MM.1S (cell line): ENCODE measurements around the gene RNF123.

Experiments
- DNase-seq: peaks from one replicate; pipeline ENCODE4 v3.0.0-alpha.2; 2015
- H2AFZ ChIP-seq: fragments of 300-600 bp; sonication (generic); 2 replicates; pipeline ENCODE4 v1.6.0; 2016; ENCODE audit warnings: antibody characterized with exemption, low read length
- H3F3A ChIP-seq: fragments of 300-600 bp; sonication (generic); 2 replicates; pipeline ENCODE4 v1.6.1; 2016; ENCODE audit warnings: mild to moderate bottlenecking, antibody characterized with exemption, low read length, moderate library complexity, mixed read lengths; ENCODE audit not compliant: insufficient read depth
- H3K27ac ChIP-seq: fragments of 300-600 bp; sonication (generic); 2 replicates; pipeline ENCODE4 v1.5.1; 2016; ENCODE audit warnings: mild to moderate bottlenecking, low read length
- H3K27me3 ChIP-seq: fragments of 300-600 bp; sonication (generic); replicated peaks from 2 replicates; pipeline ENCODE4 v1.6.0; 2016; ENCODE audit warnings: low read length; ENCODE audit not compliant: insufficient read depth
- H3K36me3 ChIP-seq: fragments of 300-600 bp; sonication (generic); replicated peaks from 2 replicates; pipeline ENCODE4 v1.6.1; 2016; ENCODE audit warnings: mild to moderate bottlenecking, low read length, mixed read lengths; ENCODE audit not compliant: insufficient read depth
- H3K4me1 ChIP-seq: fragments of 300-600 bp; sonication (generic); 2 replicates; pipeline ENCODE4 v1.6.1; 2016; ENCODE audit warnings: low read length, mixed read lengths
- H3K4me2 ChIP-seq: fragments of 300-600 bp; sonication (generic); 2 replicates; pipeline ENCODE4 v1.6.0; 2016; ENCODE audit warnings: low read depth, low read length
- H3K4me3 ChIP-seq: fragments of 300-600 bp; sonication (generic); 2 replicates; pipeline ENCODE4 v1.5.1; 2016; ENCODE audit warnings: low read length, mixed read lengths
- H3K79me2 ChIP-seq: fragments of 300-600 bp; sonication (generic); 2 replicates; pipeline ENCODE4 v1.6.1; 2016; ENCODE audit warnings: mixed run types, low read length, mixed read lengths
- H3K9ac ChIP-seq: fragments of 300-600 bp; sonication (generic); 2 replicates; pipeline ENCODE4 v1.6.1; 2016; ENCODE audit warnings: low read length, mixed read lengths
- H3K9me2 ChIP-seq: fragments of 300-600 bp; sonication (generic); replicated peaks from 2 replicates; pipeline ENCODE4 v1.6.1; 2016; ENCODE audit warnings: mild to moderate bottlenecking, low read length, mixed read lengths; ENCODE audit not compliant: insufficient read depth
- H3K9me3 ChIP-seq: fragments of 300-600 bp; sonication (generic); replicated peaks from 2 replicates; pipeline ENCODE4 v1.6.1; 2016; ENCODE audit warnings: mild to moderate bottlenecking, low read length, mixed read lengths; ENCODE audit not compliant: insufficient read depth
- H4K20me1 ChIP-seq: fragments of 300-600 bp; sonication (generic); 2 replicates; pipeline ENCODE4 v1.6.1; 2016; ENCODE audit warnings: mild to moderate bottlenecking, low read length, moderate library complexity, mixed read lengths; ENCODE audit not compliant: insufficient read depth
- EZH2 ChIP-seq: fragments of 300-600 bp; sonication (generic); optimal IDR thresholded peaks from 2 replicates; pipeline ENCODE3; 2017; ENCODE audit warnings: low read depth, mild to moderate bottlenecking, antibody characterized with exemption, low read length, mixed read lengths
- EZH2phosphoT487 ChIP-seq: fragments of 300-600 bp; sonication (generic); IDR thresholded peaks from 2 replicates; pipeline ENCODE4 v1.6.1; 2018; ENCODE audit warnings: antibody characterized with exemption, low read length
- TF ChIP-seq, protein P1 (sequence below): fragments of 300-600 bp; sonication (generic); IDR thresholded peaks from 2 replicates; pipeline ENCODE4 v1.5.1; 2016; ENCODE audit warnings: antibody characterized with exemption, low read length, mixed read lengths

The RNF123 gene

DNA sequence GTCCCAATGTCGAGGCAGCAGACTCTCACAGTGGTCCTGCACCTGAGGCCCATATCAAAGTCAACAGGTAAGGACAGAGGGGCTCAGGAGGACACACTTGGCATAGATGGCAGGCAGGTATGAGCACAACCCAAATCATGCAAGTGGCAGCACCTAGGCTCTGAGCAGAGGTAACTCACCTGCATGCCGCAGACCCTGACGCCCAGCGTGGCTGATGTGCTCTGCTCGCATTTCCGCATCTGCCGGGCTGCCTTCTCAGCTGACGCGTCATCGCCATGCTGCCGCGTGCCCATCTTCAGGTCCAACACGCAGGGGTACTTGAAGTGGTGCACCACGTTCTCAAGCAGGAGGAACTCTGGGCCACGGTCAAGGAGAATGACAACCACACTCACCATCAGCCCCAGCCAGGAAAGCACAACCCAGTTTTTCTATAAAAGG, 38.6 kb downstream of the RNF123 start:
- no peaks in the 10 kb centered on the region for H3K9me3 ChIP-seq
- no peaks in the 10 kb centered on the region for H4K20me1 ChIP-seq
- peaks cover 10% of the 10 kb centered on the region for H3K79me2 ChIP-seq
- TF ChIP-seq, protein P1, sequence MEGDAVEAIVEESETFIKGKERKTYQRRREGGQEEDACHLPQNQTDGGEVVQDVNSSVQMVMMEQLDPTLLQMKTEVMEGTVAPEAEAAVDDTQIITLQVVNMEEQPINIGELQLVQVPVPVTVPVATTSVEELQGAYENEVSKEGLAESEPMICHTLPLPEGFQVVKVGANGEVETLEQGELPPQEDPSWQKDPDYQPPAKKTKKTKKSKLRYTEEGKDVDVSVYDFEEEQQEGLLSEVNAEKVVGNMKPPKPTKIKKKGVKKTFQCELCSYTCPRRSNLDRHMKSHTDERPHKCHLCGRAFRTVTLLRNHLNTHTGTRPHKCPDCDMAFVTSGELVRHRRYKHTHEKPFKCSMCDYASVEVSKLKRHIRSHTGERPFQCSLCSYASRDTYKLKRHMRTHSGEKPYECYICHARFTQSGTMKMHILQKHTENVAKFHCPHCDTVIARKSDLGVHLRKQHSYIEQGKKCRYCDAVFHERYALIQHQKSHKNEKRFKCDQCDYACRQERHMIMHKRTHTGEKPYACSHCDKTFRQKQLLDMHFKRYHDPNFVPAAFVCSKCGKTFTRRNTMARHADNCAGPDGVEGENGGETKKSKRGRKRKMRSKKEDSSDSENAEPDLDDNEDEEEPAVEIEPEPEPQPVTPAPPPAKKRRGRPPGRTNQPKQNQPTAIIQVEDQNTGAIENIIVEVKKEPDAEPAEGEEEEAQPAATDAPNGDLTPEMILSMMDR: no peak
- TF ChIP-seq EZH2phosphoT487: no peak
- no peak for TF ChIP-seq EZH2
- H3K27ac ChIP-seq: no peak overlapping the region
- H3K4me2 ChIP-seq: no peak overlapping the region
- peaks cover 9% of the 10 kb centered on the region for H3K4me1 ChIP-seq
- H3K9me2 ChIP-seq: no peaks in the 10 kb centered on the region
- H3K9ac ChIP-seq: no peak overlapping the region
- H3F3A ChIP-seq: peaks cover 16% of the 10 kb centered on the region
- H3K36me3 ChIP-seq: no peaks in the 10 kb centered on the region; the same call in 1 of the 2 replicates
- no peaks in the 10 kb centered on the region for H3K27me3 ChIP-seq
- H3K4me3 ChIP-seq: no peak overlapping the region
- no peak overlapping the region for H2AFZ ChIP-seq
- no peak for DNase-seq

DNA sequence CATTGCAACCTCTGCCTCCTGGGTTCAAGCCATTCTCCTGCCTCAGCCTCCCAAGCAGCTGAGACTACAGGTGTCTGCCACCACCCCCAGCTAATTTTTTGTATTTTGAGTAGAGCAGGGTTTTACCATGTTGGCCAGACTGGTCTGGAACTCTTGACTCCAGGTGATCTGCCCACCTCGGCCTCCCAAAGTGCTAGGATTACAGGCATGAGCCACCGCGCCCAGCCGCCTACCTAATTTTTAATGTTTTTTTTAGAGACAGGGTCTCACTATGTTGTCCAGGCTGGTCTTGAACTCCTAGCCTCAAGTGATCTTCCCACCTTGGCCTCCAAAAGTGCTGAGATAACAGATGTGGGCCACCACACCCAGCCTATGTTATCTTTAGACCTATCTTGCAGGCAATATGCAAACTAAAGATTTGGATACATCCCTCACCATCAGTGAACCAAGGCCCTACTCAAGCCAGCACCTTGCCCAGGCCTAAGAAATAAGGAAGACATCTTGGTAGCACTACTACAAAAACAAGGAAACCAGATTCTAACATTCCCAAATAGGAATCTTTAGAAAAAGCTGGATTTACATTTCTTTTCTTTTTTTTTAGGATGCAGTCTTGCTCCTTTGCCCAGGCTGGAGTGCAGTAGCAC, 40.7 kb downstream of the RNF123 start:
- DNase-seq: no peak
- Histone ChIP-seq H3K9ac (no peak overlapping the region), H3K4me2 (no peak overlapping the region), H2AFZ (no peak overlapping the region), H3K27ac (no peak overlapping the region), H3K36me3 (no peaks in the 10 kb centered on the region; the same call in 1 of the 2 replicates), H3K9me2 (no peaks in the 10 kb centered on the region), H4K20me1 (no peaks in the 10 kb centered on the region), H3K4me3 (no peak overlapping the region), H3K79me2 (peaks cover 6% of the 10 kb centered on the region; the same call in 1 of the 2 replicates), H3K27me3 (no peaks in the 10 kb centered on the region), H3K4me1 (peaks cover 2% of the 10 kb centered on the region; the same call in 1 of the 2 replicates), H3K9me3 (no peaks in the 10 kb centered on the region), H3F3A (peaks cover 2% of the 10 kb centered on the region; the same call in 1 of the 2 replicates)
- no peak for TF ChIP-seq EZH2phosphoT487
- TF ChIP-seq, protein P1: no peak
- TF ChIP-seq EZH2: no peak

DNA sequence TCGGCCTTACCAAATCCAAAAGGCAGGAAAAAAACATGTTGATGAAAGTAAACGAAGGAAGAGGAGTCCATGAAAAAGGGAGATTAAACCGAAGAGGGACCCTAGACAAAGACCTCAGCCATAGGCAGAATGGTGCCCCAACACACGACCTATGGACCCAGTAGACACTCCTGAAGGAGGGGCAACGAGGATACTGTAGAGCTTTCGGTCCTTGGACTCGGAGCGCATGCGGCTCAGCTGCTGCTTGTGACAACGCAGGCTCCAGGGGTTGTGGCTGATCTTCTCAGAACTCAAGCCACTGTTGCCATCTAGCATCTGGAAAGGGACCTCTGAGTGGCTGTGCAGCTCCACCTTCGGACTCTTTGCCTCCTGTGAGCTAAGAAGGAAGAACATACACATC, 43.2 kb downstream of the RNF123 start:
- no peak overlapping the region for H3K27ac ChIP-seq
- no peaks in the 10 kb centered on the region; the same call in 1 of the 2 replicates for H3K36me3 ChIP-seq
- H3K79me2 ChIP-seq: peaks cover 11% of the 10 kb centered on the region
- no peaks in the 10 kb centered on the region for H3K4me1 ChIP-seq
- no peak overlapping the region for H3K4me2 ChIP-seq
- TF ChIP-seq EZH2 (no peak), EZH2phosphoT487 (no peak)
- TF ChIP-seq, protein P1: no peak
- no peak overlapping the region for H3K4me3 ChIP-seq
- H2AFZ ChIP-seq: no peak overlapping the region
- no peaks in the 10 kb centered on the region for H3K9me3 ChIP-seq
- H3K9me2 ChIP-seq: no peaks in the 10 kb centered on the region
- no peaks in the 10 kb centered on the region for H4K20me1 ChIP-seq
- no peak for DNase-seq
- no peaks in the 10 kb centered on the region for H3K27me3 ChIP-seq
- H3F3A ChIP-seq: no peaks in the 10 kb centered on the region
- no peak overlapping the region for H3K9ac ChIP-seq
